HPDE6-E6E7 (cell line): Measurements from ENCODE around the gene FBN2.
"Not testable (repeated sequence)": the region's sequence is repeated elsewhere in the genome, so short reads cannot be mapped to it uniquely, and the experiment has no call there.

Source experiments
- DNase-seq: peaks from one replicate; pipeline ENCODE4 v3.0.0; 2011; ENCODE audit warnings: missing footprints; ENCODE audit errors: extremely low spot score

The FBN2 gene

GRCh38 chr5:128426090-128426534 is 111.9 kb downstream of the FBN2 start:
- no peak for DNase-seq

GRCh38 chr5:128424646-128425045 is 113.4 kb downstream of the FBN2 start:
- no peak for DNase-seq

GRCh38 chr5:128422612-128423011 is 115.4 kb downstream of the FBN2 start:
- no peak for DNase-seq

DNA sequence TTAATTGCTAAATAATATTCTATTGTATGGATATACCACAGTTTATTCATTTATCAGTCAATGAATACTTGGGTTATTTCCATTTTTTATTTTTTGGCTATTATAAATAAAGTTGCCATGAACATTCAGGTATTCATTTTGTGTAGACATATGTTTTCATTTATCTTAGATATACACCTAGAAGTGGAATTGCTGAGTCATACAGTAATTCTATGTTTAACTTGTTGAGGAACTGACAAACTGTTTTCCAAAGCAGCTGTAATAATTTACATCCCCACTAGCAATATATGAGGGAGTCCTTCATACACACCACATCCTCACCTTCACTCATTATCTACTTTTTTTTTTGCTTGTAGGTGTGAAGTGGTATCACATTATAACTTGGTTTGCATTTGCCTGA is 123.6 kb downstream of the FBN2 start:
- no peak for DNase-seq

- DNase-seq = no peak
These were observed 124.7 kb downstream of the FBN2 start for GRCh38 chr5:128413356-128413755.

GRCh38 chr5:128412145-128412930 is 125.7 kb downstream of the FBN2 start:
- DNase-seq = no peak

DNA sequence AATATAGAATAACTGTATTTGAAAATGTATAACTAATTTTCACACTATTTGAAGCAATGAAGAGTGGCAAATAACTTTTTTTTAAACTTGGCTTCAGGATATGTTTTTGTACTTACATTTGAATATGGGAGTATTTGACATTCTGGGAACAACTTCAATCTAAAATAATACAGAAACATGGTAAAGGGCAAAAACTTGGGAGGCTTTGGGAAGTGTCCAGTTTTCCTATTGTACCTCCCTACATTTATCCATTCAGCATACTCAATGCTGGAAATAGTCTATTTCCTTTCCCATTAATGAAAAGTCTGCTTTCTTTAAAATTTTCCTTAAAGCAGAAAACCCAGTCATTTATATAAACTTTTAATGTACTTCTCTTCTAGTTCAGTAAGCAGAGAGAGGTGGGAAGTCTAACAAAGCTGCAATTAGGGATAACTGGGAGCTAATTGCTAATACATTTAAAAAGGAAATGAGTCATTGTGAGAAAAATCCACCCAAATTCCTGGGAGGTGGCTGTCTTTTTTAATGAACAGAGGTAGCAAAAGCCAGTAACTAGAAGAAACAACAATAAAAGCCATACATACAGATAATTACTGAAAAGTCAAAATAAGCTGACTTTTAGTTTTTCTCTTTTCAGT is 128.8 kb downstream of the FBN2 start:
- no peak for DNase-seq

DNA sequence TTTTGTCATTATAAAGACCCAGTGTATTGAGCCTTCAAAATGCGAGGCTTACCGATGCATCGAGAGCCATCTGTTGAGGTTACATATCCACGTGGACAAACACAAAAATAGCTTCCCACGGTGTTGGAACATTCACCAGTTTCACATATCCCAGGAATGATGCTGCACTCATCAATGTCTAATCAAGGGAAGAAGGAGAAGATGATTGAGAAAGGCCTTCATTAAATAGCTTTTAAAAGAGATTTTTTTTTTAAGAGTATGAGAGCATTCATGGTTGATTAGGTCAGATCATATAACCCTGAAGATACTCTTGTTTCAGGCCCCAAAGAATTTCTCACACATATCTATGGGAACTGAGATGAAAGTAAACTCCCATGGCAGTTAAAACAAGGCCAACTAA is 129.4 kb downstream of the FBN2 start:
- no peak for DNase-seq

- no peak for DNase-seq
These were observed 130.1 kb downstream of the FBN2 start for GRCh38 chr5:128407944-128408343.

DNA sequence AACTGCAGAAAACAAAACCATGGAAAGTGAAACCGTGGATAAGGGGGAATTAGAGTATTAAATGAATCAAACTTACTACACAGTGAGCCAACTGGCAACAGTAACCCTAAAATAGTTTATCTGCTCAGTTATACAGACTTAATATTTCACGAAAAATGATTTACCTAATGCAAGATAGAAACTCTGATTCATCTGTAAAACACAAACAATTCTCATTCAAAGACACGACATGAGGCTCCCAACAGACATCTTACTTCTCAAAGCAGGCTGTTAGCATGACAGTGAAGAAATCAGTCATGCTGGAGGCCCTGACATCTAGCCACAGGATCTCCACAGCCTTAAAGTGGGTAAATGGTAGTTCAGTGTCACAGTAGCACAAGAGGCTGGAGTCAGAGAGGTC is 131.2 kb downstream of the FBN2 start:
- DNase-seq = no peak

- DNase-seq = no peak
These were observed 132.9 kb downstream of the FBN2 start for GRCh38 chr5:128405159-128405558.

- DNase-seq = no peak
These were observed 134.7 kb downstream of the FBN2 start for GRCh38 chr5:128403333-128403732.

DNA sequence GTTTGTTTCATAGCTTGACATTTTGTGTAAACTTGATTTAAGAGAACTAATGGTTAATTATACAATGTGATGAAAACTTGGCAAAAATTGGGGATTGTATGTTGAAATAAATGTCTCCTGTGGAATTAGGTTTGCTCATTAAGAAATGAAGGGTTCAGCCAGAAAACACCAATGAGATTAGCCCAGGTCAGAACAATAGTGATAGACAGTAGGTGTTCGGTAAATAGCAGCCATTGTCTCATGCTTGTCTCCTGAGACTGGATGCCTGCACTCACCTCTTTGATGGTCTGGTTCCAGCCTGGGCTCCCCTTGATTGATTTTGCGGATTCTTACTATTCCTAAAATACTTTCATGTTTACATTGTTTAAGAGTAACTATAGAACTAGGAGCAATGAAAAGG is 135.5 kb downstream of the FBN2 start:
- no peak for DNase-seq

DNA sequence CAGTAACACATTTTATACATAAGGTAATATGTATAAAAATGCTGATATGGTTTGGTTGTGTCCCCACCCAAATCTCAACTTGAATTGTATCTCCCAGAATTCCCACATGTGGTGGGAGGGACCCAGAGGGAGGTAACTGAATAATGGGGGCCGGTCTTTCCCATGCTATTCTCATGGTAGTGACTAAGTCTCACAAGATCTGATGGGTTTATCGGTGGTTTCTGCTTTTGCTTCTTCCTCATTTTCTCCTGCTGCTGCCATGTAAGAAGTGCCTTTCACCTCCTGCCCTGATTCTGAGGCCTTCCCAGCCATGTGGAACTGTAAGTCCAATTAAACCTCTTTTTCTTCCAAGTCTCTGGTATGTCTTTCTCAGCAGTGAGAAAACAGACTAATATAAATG is 137.3 kb downstream of the FBN2 start:
- not testable (repeated sequence) for DNase-seq

DNA sequence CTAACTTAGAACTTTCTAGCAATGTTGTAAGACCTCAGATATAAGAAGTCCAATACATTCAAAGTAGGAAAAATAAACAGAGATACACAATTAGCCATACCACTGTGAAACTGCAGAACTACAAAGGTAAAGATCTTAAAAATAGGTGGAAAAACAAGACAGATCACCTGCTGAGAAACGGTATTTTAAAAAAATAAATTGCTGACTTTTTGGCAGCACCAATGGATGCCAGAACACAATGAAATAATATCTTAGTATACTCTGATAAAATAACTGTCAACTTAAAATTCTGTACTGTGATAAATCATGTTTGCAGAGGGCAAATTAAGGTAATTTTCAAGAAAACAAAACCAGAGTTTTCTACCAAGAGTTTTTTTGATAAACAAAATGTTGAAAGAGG is 138.9 kb downstream of the FBN2 start:
- no peak for DNase-seq

DNA sequence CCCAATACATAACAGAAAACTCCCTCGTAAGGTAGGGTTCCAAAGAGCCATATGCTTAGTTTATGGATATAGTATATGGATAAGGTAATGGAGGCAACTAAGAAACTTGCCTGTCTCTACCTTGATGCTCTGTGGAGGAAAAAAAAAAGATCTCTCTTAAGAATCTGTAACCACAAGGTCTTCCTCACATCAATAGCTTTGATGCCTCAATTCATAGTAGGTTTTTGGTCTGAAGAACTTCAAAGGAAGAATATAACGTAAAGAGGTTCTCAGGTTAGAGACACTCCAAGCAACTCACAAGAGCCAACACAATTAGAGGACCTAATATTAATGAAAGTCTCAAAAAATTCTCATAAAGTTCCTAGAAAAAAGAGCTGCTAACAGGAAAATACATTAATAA is 140.2 kb downstream of the FBN2 start:
- DNase-seq = no peak

GRCh38 chr5:128395073-128395472 is 143.0 kb downstream of the FBN2 start:
- DNase-seq = no peak

- no peak for DNase-seq
These were observed 154.0 kb downstream of the FBN2 start for GRCh38 chr5:128384068-128384467.

DNA sequence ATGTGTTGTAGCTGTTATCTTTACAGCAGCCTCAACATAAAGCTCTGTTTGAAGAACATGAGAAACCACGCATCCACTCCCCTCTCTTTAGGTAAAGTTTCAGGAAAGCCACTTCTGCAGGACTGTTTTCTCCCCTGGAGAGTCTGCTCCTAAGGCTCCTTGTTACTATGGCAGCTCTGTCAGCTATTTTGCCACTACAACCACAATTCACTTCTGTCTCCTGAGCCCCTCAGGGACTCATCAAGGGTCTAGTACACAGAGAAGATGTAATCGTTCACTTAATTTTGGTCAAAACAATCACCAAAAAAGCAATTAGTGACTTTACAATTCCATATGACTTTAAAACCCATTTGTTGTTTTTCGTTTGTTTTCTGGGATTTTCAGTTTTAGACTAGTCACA is 157.7 kb downstream of the FBN2 start:
- no peak for DNase-seq

GRCh38 chr5:128378632-128379031 is 159.4 kb downstream of the FBN2 start:
- DNase-seq = no peak

GRCh38 chr5:128378196-128378595 is 159.8 kb downstream of the FBN2 start:
- DNase-seq = no peak

DNA sequence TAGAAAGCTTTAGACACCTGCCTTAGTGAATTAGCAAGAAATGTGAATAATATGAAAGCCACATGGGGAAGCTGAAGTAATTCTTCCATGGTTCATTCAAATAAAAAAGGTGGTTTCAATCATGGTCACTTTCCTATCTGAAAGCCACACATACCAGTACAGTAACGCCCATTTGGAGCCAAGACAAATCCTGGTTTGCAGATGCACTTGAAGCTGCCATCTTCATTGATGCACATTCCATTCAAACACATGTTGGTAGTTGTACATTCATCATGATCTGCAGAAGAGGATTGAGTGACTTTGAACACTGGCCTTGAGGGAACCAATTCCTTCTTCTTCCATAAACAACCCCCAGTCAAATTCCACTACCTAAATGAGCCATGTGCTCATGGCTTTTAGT is 161.5 kb downstream of the FBN2 start:
- no peak for DNase-seq

DNA sequence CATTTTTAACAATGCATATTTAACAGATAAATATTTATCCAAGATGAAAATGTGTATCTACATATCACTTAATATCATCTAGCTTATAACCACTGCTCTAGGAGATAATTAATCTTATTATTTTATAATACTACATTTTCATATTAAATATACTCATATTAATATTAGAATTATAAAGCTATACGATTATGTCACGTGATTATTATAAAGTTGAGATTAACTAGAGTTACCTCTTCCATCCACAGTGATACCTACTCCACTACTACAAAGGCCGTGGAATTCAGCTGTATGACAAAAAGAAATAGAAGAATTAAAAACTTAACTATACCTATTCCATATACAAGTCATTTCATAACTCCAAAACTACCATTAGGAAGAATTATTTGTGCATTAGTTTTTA is 171.9 kb downstream of the FBN2 start:
- no peak for DNase-seq

DNA sequence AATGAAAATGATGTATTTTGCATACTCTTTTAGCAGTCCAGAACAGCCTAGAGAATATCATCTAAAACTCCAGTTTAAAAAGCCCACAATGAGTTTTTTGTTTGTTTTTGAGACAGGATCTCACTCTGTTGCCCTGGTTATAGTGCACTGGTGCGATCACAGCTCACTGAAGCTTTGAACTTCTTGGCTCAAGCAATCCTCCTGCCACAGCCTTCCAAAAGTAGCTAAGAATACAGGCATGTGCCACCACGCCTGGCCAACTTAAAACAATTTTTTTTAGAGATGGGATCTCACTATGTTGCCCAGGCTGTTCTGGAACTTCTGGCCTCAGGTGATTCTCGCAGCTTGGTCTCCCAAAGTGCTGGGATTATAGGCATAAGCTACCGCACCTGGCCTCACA is 175.7 kb downstream of the FBN2 start:
- no peak for DNase-seq
